Neural cell (in vitro differentiated cells): ENCODE measurements around the gene NSA2.

Source experiments
- CTCF ChIP-seq: fragments of 450-650 bp; IDR thresholded peaks from 2 replicates; pipeline ENCODE4 v1.5.1; 2014; ENCODE audit warnings: antibody characterized with exemption, mild to moderate bottlenecking, moderate library complexity; ENCODE audit not compliant: poor library complexity, severe bottlenecking
- EZH2 ChIP-seq: fragments of 200-600, 300-800 bp; shearing (Covaris generic), sonication (generic); IDR thresholded peaks from 2 replicates; pipeline ENCODE4 v1.6.1; 2014; ENCODE audit warnings: antibody characterized with exemption, low read length, borderline replicate concordance, mild to moderate bottlenecking; ENCODE audit not compliant: insufficient read depth, poor library complexity, severe bottlenecking
- MXI1 ChIP-seq: fragments of 450-650 bp; conservative IDR thresholded peaks from 2 replicates; pipeline ENCODE4 v1.6.1; 2014; ENCODE audit warnings: antibody characterized with exemption, mild to moderate bottlenecking; ENCODE audit not compliant: poor library complexity, severe bottlenecking
- POLR2AphosphoS5 ChIP-seq: IDR thresholded peaks from 2 replicates; pipeline ENCODE4 v1.6.1; 2012
- REST ChIP-seq: IDR thresholded peaks from 2 replicates; pipeline ENCODE4 v1.6.1; 2012; ENCODE audit warnings: borderline replicate concordance
- TAF1 ChIP-seq: IDR thresholded peaks from 2 replicates; pipeline ENCODE4 v1.6.1; 2012; ENCODE audit warnings: low read depth

DNA sequence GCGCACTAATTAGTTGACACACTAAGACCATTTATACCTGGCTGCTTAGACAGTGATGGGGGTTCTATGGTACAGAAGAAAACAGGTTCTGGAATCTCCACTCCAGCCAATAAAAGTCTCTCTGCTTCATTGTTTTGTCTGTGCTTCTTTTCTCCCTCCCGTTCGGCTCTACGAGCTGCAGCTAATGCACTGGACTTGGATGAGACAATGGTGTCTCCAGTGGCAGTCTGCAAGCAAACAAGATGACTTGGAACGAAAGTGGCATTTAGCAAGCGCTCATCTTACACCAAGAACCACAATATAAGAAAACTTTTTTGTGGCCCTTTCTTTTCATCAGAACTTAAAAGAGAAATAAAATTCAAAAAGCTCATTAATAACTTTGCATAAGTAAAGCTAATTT, 30.3 kb upstream of the NSA2 start:
- TF ChIP-seq CTCF (no peak), MXI1 (no peak), TAF1 (no peak), POLR2AphosphoS5 (no peak), REST (no peak), EZH2 (no peak)
